ENCODE data around the gene MRPS31. TPM values are rescaled to one million over a fixed set of nuclear protein-coding genes. Genes with fewer than 3 reads are reported as not detected.

The MRPS31 gene
- total RNA-seq, 2 experiments from 2014 or later = 27.0 to 60.2 TPM

DNA sequence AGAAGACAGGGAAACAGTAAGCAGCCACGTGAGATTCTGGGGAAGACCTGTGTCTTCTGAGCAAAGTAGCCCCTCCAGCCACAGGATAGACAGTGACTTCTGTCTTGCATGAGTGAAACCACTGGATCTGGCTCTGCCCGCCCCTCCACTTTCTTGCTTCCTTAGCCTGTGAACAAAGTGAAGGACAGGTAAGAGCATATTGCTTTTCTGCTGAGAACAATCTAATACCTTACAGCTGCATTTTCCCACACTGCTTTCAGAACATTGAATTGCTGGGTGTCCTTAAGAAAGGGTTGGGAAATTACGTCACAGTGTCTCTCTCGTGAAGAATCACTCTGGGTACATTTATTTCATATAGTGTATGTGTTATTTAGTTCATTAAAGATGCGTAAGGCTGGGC, 29.6 kb upstream of the MRPS31 start:
- Histone ChIP-seq H3K79me2 (ENCODE audit: insufficient read depth, low read depth, low read length) (no peaks in the 10 kb centered on the region), H3K9me3 (ENCODE audit: low read length) (no peaks in the 10 kb centered on the region), H3K4me1 (ENCODE audit: insufficient read depth, low read length, poor library complexity, severe bottlenecking) (no peaks in the 10 kb centered on the region), H4K20me1 (ENCODE audit: insufficient read depth, low read length) (no peaks in the 10 kb centered on the region), H3K27ac (ENCODE audit: low read depth, low read length, poor library complexity, severe bottlenecking) (no peak overlapping the region), H3K4me3 (ENCODE audit: low read depth, low read length, poor library complexity, severe bottlenecking) (no peak overlapping the region), H2AFZ (ENCODE audit: low read length) (no peak overlapping the region), H3K9me2 (ENCODE audit: insufficient read depth, low read length) (no peaks in the 10 kb centered on the region), H3K36me3 (ENCODE audit: insufficient read depth, low read length) (peaks cover 85% of the 10 kb centered on the region), H3K4me2 (ENCODE audit: low read length) (no peak overlapping the region)
- POLR2A ChIA-PET = no interaction called here
- BruUV-seq (replicated peaks) = no TSS peak
- intact Hi-C loops (cut with micrococcal nuclease; ENCODE audit: unreplicated experiment) = no loop called here
- TF ChIP-seq CTCF (conservative IDR thresholded peaks at IDR 0.05; ENCODE audit: low read length) (no peak), EZH2phosphoT487 (IDR thresholded peaks at IDR 0.05; ENCODE audit: borderline replicate concordance, low read depth, low read length) (no peak)
- no peak for DNase-seq (ENCODE audit: low spot score)
- CTCF ChIA-PET (ENCODE audit: unreplicated experiment) = no interaction called here

DNA sequence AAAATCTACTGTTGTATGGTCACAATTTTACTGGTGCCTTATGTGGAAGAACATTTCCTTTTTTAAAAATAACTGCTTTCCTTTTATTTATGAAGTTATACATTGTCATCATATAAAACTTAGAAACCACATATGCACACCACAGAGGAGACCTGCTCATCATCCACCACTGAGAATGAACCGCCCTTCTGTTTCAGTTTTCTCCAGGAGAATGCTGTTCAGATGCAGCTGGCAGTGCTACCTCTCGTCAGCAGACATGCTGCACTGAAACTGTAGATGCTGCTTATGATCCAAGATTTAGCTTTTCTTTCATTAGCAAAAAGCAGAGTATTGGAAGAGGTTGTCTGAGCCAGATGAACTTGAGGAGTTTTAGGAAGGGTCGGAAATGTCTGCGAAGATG, 28.5 kb upstream of the MRPS31 start:
- H3K79me2 ChIP-seq (ENCODE audit: insufficient read depth, low read depth, low read length) = no peaks in the 10 kb centered on the region
- CTCF ChIA-PET (ENCODE audit: unreplicated experiment) = no interaction called here
- H4K20me1 ChIP-seq (ENCODE audit: insufficient read depth, low read length) = no peaks in the 10 kb centered on the region
- BruUV-seq (replicated peaks) = no TSS peak
- H3K4me1 ChIP-seq (ENCODE audit: insufficient read depth, low read length, poor library complexity, severe bottlenecking) = no peaks in the 10 kb centered on the region
- POLR2A ChIA-PET = interaction anchor here (0.5 to 0.9 kb wide), 3 partner anchors 20 to 201 kb away, joined by 3 read pairs; no protein-coding TSS in a partner anchor
- peaks cover 87% of the 10 kb centered on the region for H3K36me3 ChIP-seq (ENCODE audit: insufficient read depth, low read length)
- no peak for DNase-seq (ENCODE audit: low spot score)
- no peak for TF ChIP-seq CTCF (conservative IDR thresholded peaks at IDR 0.05; ENCODE audit: low read length)
- TF ChIP-seq EZH2phosphoT487 (IDR thresholded peaks at IDR 0.05; ENCODE audit: borderline replicate concordance, low read depth, low read length) = no peak
- H3K4me3 ChIP-seq (ENCODE audit: low read depth, low read length, poor library complexity, severe bottlenecking) = no peak overlapping the region
- H3K9me3 ChIP-seq (ENCODE audit: low read length) = no peaks in the 10 kb centered on the region
- H3K27ac ChIP-seq (ENCODE audit: low read depth, low read length, poor library complexity, severe bottlenecking) = no peak overlapping the region
- H3K4me2 ChIP-seq (ENCODE audit: low read length) = no peak overlapping the region
- intact Hi-C loops (cut with micrococcal nuclease; ENCODE audit: unreplicated experiment) = no loop called here
- H3K9me2 ChIP-seq (ENCODE audit: insufficient read depth, low read length) = no peaks in the 10 kb centered on the region
- H2AFZ ChIP-seq (ENCODE audit: low read length) = no peak overlapping the region

- intact Hi-C loops (cut with micrococcal nuclease; ENCODE audit: unreplicated experiment) = no loop called here
- Histone ChIP-seq H3K79me2 (ENCODE audit: insufficient read depth, low read depth, low read length) (peaks cover 3% of the 10 kb centered on the region; the same call in 1 of the 2 replicates), H3K4me1 (ENCODE audit: insufficient read depth, low read length, poor library complexity, severe bottlenecking) (peaks cover 5% of the 10 kb centered on the region), H3K36me3 (ENCODE audit: insufficient read depth, low read length) (peaks cover 88% of the 10 kb centered on the region), H4K20me1 (ENCODE audit: insufficient read depth, low read length) (no peaks in the 10 kb centered on the region), H3K9me3 (ENCODE audit: low read length) (no peaks in the 10 kb centered on the region), H3K9me2 (ENCODE audit: insufficient read depth, low read length) (no peaks in the 10 kb centered on the region), H2AFZ (ENCODE audit: low read length) (no peak overlapping the region), H3K4me3 (ENCODE audit: low read depth, low read length, poor library complexity, severe bottlenecking) (no peak overlapping the region), H3K27ac (ENCODE audit: low read depth, low read length, poor library complexity, severe bottlenecking) (no peak overlapping the region), H3K4me2 (ENCODE audit: low read length) (no peak overlapping the region)
- ChIA-PET CTCF (ENCODE audit: unreplicated experiment) (interaction anchor here (1.2 kb wide), 1 partner anchor 21 kb away, joined by 3 read pairs; no protein-coding TSS in a partner anchor), POLR2A (no interaction called here)
- no peak for DNase-seq (ENCODE audit: low spot score)
- no TSS peak for BruUV-seq (replicated peaks)
- no peak for TF ChIP-seq EZH2phosphoT487 (IDR thresholded peaks at IDR 0.05; ENCODE audit: borderline replicate concordance, low read depth, low read length)
- TF ChIP-seq CTCF (conservative IDR thresholded peaks at IDR 0.05; ENCODE audit: low read length) = no peak
These were observed 27.4 kb upstream of the MRPS31 start for GRCh38 chr13:40798380-40798779.

Data from OCI-LY7 (cell line).